Liver (tissue), 3 donors: Measurements from ENCODE around the gene CASTOR2.

Experiments
- FOXA2 ChIP-seq: IDR thresholded peaks from 2 replicates; pipeline ENCODE4 v1.6.1; 2016; ENCODE audit warnings: antibody characterized with exemption
- GABPA ChIP-seq, 2 donors: IDR thresholded peaks in 1 of 2; conservative IDR thresholded peaks in 1 of 2; 2 replicates each; pipeline ENCODE4 v1.6.1; 2016; ENCODE audit warnings: antibody characterized with exemption in 2 of 2, mild to moderate bottlenecking in 1 of 2, moderate library complexity in 1 of 2
- HNF4A ChIP-seq, 2 donors: conservative IDR thresholded peaks; 2 replicates each; pipeline ENCODE4 v1.6.1; 2016; ENCODE audit warnings: antibody characterized with exemption in 2 of 2, mild to moderate bottlenecking in 2 of 2
- NR2F2 ChIP-seq: IDR thresholded peaks from 2 replicates; pipeline ENCODE4 v1.6.1; 2016; ENCODE audit warnings: antibody characterized with exemption
- TAF1 ChIP-seq: conservative IDR thresholded peaks from 2 replicates; pipeline ENCODE4 v1.6.1; 2016; ENCODE audit warnings: antibody characterized with exemption, mild to moderate bottlenecking
- YY1 ChIP-seq: IDR thresholded peaks from 2 replicates; pipeline ENCODE4 v1.6.1; 2016; ENCODE audit warnings: antibody characterized with exemption, mild to moderate bottlenecking
- TF ChIP-seq, protein P1 (sequence below): fragments of 150-350 bp; IDR thresholded peaks from 2 replicates; pipeline ENCODE4 v1.5.1; 2017; ENCODE audit warnings: improper control_type of control experiment, low read depth, low read length; ENCODE audit not compliant: missing input control
- TF ChIP-seq, protein P2 (sequence below): IDR thresholded peaks from 2 replicates; pipeline ENCODE4 v1.6.1; 2016; ENCODE audit warnings: antibody characterized with exemption
- TF ChIP-seq, protein P3 (sequence below): IDR thresholded peaks from 2 replicates; pipeline ENCODE4 v1.6.1; 2016; ENCODE audit warnings: antibody characterized with exemption, mild to moderate bottlenecking
- donor health status: healthy.
- donor health status: healthy.

DNA sequence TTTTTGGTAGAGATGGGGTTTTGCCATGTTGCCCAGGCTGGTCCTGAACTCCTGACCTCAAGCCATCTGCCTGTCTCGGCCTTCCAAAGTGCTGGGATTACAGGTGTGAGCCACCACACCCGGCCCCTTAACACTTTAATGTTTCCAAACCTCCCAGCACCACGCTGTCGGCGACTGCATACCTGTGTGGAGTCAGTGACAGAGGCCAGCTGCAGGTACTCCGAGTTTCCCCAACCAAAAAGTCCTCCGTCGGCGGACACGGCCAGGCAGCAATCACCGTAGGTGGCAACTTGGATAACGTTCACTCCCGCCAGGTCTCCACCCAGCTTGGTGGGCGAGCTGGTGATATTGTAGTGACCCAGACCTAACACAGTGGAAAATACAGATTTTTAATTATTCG lies 93.9 kb downstream of the CASTOR2 start:
- TF ChIP-seq, protein P1, sequence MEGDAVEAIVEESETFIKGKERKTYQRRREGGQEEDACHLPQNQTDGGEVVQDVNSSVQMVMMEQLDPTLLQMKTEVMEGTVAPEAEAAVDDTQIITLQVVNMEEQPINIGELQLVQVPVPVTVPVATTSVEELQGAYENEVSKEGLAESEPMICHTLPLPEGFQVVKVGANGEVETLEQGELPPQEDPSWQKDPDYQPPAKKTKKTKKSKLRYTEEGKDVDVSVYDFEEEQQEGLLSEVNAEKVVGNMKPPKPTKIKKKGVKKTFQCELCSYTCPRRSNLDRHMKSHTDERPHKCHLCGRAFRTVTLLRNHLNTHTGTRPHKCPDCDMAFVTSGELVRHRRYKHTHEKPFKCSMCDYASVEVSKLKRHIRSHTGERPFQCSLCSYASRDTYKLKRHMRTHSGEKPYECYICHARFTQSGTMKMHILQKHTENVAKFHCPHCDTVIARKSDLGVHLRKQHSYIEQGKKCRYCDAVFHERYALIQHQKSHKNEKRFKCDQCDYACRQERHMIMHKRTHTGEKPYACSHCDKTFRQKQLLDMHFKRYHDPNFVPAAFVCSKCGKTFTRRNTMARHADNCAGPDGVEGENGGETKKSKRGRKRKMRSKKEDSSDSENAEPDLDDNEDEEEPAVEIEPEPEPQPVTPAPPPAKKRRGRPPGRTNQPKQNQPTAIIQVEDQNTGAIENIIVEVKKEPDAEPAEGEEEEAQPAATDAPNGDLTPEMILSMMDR, result no peak
- TF ChIP-seq, protein P2, sequence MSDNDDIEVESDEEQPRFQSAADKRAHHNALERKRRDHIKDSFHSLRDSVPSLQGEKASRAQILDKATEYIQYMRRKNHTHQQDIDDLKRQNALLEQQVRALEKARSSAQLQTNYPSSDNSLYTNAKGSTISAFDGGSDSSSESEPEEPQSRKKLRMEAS, result no peak
- TF ChIP-seq GABPA (IDR thresholded peaks at IDR 0.05 in 1 of 2, conservative IDR thresholded peaks at IDR 0.05 in 1 of 2), result no peak
- TF ChIP-seq YY1, result no peak
- no peak for TF ChIP-seq FOXA2
- TF ChIP-seq HNF4A (conservative IDR thresholded peaks at IDR 0.05), result no peak
- no peak for TF ChIP-seq TAF1
- TF ChIP-seq NR2F2, result no peak
- TF ChIP-seq, protein P3, sequence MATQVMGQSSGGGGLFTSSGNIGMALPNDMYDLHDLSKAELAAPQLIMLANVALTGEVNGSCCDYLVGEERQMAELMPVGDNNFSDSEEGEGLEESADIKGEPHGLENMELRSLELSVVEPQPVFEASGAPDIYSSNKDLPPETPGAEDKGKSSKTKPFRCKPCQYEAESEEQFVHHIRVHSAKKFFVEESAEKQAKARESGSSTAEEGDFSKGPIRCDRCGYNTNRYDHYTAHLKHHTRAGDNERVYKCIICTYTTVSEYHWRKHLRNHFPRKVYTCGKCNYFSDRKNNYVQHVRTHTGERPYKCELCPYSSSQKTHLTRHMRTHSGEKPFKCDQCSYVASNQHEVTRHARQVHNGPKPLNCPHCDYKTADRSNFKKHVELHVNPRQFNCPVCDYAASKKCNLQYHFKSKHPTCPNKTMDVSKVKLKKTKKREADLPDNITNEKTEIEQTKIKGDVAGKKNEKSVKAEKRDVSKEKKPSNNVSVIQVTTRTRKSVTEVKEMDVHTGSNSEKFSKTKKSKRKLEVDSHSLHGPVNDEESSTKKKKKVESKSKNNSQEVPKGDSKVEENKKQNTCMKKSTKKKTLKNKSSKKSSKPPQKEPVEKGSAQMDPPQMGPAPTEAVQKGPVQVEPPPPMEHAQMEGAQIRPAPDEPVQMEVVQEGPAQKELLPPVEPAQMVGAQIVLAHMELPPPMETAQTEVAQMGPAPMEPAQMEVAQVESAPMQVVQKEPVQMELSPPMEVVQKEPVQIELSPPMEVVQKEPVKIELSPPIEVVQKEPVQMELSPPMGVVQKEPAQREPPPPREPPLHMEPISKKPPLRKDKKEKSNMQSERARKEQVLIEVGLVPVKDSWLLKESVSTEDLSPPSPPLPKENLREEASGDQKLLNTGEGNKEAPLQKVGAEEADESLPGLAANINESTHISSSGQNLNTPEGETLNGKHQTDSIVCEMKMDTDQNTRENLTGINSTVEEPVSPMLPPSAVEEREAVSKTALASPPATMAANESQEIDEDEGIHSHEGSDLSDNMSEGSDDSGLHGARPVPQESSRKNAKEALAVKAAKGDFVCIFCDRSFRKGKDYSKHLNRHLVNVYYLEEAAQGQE, result no peak
